Measurements from ENCODE around the gene PUM1.

Gene PUM1

DNA sequence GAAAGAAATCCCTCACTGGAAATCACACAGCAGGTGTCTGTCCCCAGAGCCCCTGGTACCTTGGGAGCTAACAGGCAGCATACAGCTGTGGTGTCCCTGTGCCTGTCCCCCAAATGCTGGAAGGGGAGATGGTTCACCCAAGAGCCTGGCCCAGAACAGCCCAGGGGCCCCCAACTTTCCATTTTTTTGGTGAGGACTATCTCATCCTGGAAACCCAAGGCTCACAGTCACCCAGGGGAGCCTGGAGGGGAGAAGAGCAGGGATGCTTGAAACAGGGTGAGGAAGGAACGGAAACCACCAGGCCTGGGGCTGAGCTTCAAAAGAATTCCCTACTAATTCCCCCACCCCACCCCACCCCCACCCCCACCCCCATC is 160.6 kb downstream of the PUM1 start:
- DNase-seq (ENCODE audit: insufficient read length) (no peak), FAIRE-seq (no peak)
- TF ChIP-seq POLR2A (IDR thresholded peaks at IDR 0.05; ENCODE audit: low read depth, low read length), result no peak
- no peak for TF ChIP-seq POLR2AphosphoS5 (IDR thresholded peaks at IDR 0.05; ENCODE audit: low read depth, low read length)
- no peak for TF ChIP-seq TAF1 (IDR thresholded peaks at IDR 0.05; ENCODE audit: borderline replicate concordance, low read depth, low read length)

DNA sequence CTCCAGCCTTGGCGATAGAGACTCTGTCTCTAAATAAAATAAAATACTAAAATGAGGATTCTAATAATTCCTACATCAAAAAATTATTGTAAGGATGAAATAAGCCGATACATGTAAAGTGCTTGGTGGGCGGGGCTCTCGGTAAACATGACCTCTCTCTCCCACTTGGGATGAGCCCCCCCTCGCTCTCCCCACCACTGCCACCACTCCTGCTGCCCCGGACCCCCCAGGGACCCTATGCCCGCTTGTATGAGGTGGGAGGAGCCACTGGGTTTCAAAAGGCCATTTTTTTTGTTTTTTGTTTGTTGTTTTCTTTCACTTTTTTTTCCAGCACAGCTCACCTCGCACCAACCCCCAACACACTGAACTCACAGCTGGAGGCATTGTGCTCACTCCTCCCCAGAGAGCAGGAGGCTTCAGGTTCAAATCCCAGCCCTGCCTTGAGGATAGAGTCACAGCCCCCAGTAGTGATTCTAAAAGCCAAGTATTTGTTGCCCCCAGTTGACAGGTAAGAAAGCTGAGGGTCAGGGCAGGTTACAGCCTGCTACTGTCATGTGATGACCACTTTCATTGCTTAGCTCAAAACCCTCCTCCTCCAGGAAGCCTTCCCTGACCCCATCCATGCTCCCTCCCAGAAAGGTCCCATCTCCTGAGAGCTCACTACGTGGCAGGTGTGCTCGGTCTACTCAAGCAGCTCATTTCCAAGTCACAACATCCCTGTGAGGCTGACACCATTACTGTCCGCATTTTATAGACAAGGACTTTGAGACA is 161.1 kb downstream of the PUM1 start:
- DNase-seq (ENCODE audit: insufficient read length) (no peak), FAIRE-seq (no peak)
- TF ChIP-seq POLR2A (IDR thresholded peaks at IDR 0.05; ENCODE audit: low read depth, low read length), result no peak
- no peak for TF ChIP-seq TAF1 (IDR thresholded peaks at IDR 0.05; ENCODE audit: borderline replicate concordance, low read depth, low read length)
- TF ChIP-seq POLR2AphosphoS5 (IDR thresholded peaks at IDR 0.05; ENCODE audit: low read depth, low read length), result no peak

DNA sequence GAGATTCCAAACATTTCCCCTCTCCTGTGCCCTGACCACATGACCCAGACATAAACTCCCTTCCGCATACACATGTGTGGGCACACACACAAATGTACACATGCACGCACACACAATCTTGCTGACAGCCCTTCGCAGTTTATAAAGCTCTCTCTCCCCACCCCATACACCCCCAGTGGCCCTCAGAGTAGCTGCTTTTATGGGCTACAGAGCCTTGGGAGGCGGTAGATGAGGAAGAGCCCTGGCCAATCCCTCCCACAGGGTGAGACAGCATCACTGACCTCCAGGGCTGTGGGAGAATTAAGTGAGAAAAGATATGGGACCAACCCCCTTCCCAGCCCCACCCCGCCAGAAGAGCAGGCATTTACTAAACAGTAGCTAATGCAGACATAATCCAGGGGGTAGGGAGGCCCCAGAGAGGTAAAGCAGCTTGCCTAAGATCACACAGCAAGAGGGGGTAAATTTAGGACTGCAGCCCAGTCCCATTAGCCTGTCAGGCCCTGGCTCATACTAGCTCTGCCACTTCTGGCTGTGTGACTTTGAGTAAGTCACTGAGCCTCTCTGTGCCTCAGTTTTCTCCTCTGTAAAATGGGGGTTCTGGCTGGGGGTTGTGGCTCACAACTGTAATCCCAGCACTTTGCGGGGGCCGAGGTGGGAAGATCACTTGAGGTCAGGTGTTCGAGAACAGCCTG is 162.0 kb downstream of the PUM1 start:
- DNase-seq (ENCODE audit: insufficient read length) (no peak), FAIRE-seq (no peak)
- TF ChIP-seq TAF1 (IDR thresholded peaks at IDR 0.05; ENCODE audit: borderline replicate concordance, low read depth, low read length) (no peak), POLR2AphosphoS5 (IDR thresholded peaks at IDR 0.05; ENCODE audit: low read depth, low read length) (no peak), POLR2A (IDR thresholded peaks at IDR 0.05; ENCODE audit: low read depth, low read length) (no peak)

GRCh38 chr1:30902593-30903290 is 162.8 kb downstream of the PUM1 start:
- no peak for FAIRE-seq
- no peak for TF ChIP-seq TAF1 (IDR thresholded peaks at IDR 0.05; ENCODE audit: borderline replicate concordance, low read depth, low read length)
- no peak for TF ChIP-seq POLR2A (IDR thresholded peaks at IDR 0.05; ENCODE audit: low read depth, low read length)
- no peak for TF ChIP-seq POLR2AphosphoS5 (IDR thresholded peaks at IDR 0.05; ENCODE audit: low read depth, low read length)

DNA sequence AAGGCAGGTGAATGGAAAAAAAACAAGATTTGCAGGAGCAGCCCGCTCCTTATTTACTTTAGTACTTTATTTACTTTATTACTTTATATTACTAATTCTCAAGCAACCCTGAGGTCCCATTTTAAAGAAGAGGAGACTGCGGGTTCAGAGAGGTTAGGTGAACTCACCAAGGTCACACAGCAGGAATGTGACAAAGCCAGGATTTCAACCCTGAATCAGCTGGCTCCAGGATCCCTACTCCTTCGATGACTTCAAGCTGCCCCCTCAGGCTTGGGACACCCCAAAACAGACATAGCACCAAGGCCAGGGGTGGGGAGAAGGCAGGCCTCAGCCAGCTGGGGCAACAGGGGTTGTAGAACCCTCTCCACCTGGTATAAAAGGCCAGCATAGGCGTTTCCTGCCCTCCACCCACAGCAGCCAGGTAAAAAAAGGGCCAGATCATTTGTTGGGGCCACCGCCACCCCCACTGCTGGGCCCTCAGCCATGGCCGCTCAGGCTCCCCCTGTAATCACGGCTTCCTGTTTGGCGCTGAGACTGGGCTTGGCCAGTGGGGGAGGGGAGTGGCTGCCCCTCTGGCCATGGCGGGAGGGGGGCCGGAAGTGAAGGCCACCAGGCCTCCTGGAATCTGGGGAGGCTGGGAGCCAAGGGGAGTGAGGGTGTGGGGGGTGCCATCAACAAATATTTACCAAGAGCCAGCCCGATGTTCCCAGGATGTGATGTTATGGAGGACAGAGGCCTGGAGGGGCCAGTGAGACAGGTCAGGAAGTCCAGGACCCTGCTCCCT is 163.5 kb downstream of the PUM1 start:
- FAIRE-seq (no peak), DNase-seq (ENCODE audit: insufficient read length) (no peak)
- no peak for TF ChIP-seq POLR2AphosphoS5 (IDR thresholded peaks at IDR 0.05; ENCODE audit: low read depth, low read length)
- no peak for TF ChIP-seq POLR2A (IDR thresholded peaks at IDR 0.05; ENCODE audit: low read depth, low read length)
- TF ChIP-seq TAF1 (IDR thresholded peaks at IDR 0.05; ENCODE audit: borderline replicate concordance, low read depth, low read length), result no peak

More at GRCh38 chr1:30902593-30903290, 162.8 kb downstream of the PUM1 start:
- DNase-seq (ENCODE audit: insufficient read length), result no peak

- DNase-seq (ENCODE audit: insufficient read length), result no peak
- TF ChIP-seq POLR2A (IDR thresholded peaks at IDR 0.05; ENCODE audit: low read depth, low read length) (no peak), POLR2AphosphoS5 (IDR thresholded peaks at IDR 0.05; ENCODE audit: low read depth, low read length) (no peak)
- FAIRE-seq, result no peak
These were observed 164.5 kb downstream of the PUM1 start for GRCh38 chr1:30900931-30901560.

GRCh38 chr1:30900486-30900885 is 165.0 kb downstream of the PUM1 start:
- TF ChIP-seq TAF1 (IDR thresholded peaks at IDR 0.05; ENCODE audit: borderline replicate concordance, low read depth, low read length) (no peak), POLR2AphosphoS5 (IDR thresholded peaks at IDR 0.05; ENCODE audit: low read depth, low read length) (no peak), POLR2A (IDR thresholded peaks at IDR 0.05; ENCODE audit: low read depth, low read length) (no peak)
- no peak for DNase-seq (ENCODE audit: insufficient read length)
- no peak for FAIRE-seq

DNA sequence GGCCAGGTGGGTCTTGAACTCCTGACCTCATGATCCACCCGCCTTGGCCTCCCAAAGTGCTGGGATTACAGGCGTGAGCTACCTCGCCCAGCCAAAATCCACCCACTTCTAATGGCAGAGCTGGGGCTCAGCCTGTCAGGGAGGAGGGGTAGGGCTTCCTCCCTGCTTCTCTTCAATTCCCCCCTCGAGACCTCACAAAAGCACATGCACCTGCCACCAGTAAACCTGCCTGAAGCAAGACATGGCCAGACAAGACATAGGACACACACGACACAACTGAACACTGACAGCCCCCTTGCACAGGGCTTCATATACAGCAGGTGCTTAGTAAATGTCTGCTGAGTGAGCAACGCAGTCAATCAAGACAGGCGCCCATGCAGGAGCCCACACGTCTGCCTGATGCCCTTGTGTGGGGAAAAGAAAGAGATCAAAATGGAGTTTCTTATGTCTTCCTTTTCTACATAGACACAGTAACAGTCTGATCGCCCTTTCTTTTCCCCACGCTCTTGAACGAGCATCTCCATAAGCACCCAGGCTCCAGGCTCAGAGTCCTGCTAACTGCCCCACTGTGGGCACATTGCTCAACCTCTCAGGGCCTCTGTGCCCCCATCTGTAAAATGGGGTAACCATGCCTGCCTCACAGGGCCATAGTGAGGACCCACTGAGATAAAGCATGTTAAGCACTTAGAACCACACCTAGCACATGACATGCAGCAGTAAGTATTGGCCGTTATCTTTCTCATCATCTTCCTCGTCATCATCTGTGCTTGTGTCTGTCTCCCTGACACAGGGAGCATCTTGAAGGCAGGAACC is 165.7 kb downstream of the PUM1 start:
- FAIRE-seq (no peak), DNase-seq (ENCODE audit: insufficient read length) (no peak)
- TF ChIP-seq TAF1 (IDR thresholded peaks at IDR 0.05; ENCODE audit: borderline replicate concordance, low read depth, low read length) (no peak), POLR2A (IDR thresholded peaks at IDR 0.05; ENCODE audit: low read depth, low read length) (no peak)

DNA sequence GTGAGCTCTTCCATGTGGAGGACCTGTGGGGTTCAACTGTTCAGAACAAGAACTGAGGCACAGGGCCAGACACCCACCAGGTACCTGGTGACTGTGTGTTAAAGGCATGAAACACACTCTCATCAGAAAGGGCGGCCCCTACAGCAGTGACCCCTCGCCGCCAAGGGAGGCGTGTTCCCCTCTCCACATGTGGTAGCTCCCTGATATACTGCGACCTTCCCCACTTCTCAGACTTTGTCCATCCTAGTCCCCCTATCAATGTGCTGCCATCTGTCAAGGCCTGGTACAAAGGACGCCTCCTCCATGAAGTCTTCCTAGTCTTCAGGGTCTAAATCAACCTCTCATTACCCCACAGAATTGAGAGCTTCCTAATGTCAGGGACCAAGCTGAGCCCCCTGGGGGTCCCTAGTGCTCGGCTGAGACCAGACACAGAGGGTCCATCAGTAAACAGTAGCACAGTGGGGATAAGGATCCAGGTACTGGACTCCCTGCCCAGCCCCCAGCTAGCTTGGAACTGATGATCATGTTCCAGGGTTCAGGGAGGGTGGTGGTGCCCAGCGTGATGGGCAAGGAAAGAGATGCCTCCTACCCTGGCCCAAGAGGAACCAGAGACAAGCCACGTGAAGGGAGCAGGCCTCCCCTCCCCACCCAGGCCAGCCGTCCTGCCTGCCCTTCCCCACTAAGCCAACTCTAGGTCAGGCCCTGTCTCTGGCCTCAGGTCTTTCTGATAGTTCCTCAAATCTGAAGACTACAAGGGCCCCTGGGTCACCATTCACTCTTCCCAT is 167.3 kb downstream of the PUM1 start:
- DNase-seq (ENCODE audit: insufficient read length) (no peak), FAIRE-seq (no peak)
- no peak for TF ChIP-seq TAF1 (IDR thresholded peaks at IDR 0.05; ENCODE audit: borderline replicate concordance, low read depth, low read length)
- TF ChIP-seq POLR2AphosphoS5 (IDR thresholded peaks at IDR 0.05; ENCODE audit: low read depth, low read length), result no peak
- TF ChIP-seq POLR2A (IDR thresholded peaks at IDR 0.05; ENCODE audit: low read depth, low read length), result no peak

Measured in GM12892 (cell line).